NCI-H82 treated with DMSO at 0.1 percent for 48 hours (cell line): ENCODE results near the gene TMPRSS13.
A peak's percentile ranks its signal among the peaks of the same experiment; 100 is the strongest.

Experiments used
- DNase-seq: peaks from one replicate; lab custom pipeline; 2025; ENCODE audit not compliant: unreplicated experiment; lab: John Stamatoyannopoulos, UW

The TMPRSS13 gene

DNA sequence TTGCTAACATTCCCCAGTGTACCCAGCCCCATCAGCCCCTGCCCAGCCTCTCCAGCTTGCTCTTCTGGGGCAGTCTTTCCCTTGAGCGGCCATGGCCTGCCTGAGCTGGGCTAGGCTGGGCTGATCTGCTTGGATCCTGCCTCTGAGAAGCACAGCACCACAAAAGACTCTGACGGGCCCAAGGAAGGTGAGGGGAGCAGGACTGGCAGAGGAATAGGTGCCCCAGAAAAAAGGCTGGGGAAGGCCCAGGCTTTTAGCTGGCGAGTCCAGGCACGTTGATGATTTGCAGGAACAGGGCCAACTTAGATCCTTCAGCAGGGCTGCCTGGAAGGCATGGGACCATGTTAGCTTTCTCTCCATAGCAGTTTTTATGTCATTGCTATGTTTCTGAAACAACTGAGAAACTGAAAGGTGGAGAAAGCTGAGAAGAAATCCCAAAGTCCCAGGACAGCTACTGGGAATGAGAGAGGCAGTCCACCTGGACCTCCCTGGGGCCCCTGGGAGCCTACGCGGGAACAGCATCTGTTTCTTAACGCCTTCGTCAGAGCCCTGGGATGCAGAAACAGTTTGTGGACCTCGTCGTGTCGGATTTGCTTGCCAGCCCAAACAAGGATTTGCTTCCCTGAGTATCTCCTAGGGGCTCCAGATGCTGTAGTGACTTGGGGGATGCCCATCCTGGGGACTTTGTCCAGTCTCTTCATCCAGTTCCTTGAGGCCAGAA, 28.3 kb downstream of the TMPRSS13 start:
- DNase-seq, result no peak

DNA sequence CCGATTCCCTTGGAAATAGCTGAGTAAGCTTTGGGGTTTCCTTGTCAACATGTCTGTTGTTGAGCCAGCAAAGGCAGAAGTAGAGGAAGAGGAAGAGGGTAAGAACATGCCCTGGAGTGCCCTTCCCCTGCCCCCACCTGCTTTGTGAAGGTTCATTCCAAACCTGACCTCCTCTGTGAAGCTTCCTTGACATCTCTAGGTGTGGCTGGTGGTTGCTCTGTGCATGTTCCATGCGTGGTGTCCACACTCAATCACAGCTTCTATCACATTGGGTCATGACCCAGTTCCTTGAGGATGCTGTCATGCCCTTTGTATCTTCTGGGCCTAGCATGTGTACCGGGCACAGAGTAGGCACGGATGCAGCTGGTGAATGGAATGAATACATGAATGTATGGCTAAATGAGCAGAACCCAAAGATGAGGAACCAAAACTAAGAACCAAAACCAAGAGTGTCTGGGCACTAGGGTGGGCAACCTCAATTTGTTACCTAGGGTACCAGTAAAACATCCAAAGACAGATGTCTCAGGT, 29.0 kb downstream of the TMPRSS13 start:
- DNase-seq, result no peak

DNA sequence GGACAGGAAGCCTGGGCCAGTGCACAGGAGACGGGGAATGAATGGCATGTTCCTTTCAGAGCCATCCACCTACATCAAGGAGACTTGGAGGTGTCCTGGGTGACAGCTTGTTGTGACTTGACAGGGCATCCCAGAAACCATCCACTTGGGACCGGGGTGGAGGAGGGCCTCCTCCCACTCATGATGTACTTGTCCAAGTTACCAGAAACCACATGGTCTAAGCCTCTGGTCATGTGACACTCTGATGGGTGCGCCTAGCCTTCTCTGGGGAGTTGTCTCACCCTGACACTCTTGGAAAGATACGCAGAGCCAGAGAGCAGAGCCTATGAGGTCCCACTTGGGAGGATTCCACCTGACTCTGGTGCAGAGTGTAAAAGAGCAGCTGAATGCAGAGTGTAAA, 31.1 kb downstream of the TMPRSS13 start:
- no peak for DNase-seq

DNA sequence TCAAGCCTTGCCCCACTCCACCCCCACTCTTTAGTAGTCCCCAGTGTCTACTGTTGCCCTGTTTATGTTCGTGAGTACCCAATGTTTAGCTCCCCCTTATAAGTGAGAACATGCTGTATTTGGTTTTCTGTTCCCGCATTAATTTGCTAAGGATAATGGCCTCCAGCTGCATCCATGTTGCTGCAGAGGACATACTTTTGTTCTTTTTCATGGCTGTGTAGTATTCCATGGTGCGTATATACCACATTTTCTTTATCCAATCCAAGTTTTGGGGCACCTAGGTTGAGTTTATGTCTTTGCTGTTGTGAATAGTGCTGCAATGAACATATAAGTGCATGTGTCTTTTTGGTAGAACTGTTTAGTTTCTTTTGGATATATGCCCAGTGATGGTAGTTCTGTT, 36.6 kb downstream of the TMPRSS13 start:
- DNase-seq, result no peak

DNA sequence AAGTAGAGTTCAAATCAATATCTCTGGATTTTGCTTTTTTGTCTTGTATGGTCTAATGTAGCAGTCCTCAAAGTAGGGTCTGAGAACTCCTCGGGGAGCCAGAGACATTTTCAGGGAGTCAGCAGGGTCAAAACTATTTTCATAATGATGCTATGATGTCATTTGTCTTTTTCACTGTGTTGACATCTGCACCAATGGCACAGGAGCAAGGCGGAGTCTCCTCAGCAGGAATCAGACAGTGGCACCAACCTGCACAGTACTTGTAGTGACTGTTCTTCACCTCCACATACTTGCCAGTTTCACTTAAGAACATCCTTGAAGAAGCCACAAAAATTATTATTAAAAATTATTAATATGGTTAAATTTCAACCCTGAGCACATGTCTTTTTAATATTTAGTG, 37.8 kb downstream of the TMPRSS13 start:
- DNase-seq, result no peak

DNA sequence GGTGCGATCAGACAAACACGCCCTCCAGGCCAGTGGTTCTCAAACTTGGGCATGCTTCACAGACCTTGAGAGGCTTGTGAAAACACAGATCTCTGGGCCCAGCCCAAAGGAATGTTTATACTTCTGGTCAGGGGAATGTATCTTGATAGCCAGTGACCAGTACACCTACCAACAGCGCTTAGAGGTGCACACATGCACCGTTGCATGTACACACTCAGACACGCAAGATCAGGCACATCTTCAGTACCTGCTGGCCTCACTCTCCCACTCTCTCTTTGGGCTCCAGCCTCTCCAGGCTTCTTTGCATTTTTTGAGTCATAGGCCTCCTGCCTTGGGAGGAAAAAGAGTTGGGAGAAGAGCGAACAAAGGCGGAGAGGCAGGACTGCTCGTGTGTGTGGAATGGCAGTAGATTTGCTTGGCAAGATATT, 41.0 kb downstream of the TMPRSS13 start:
- no peak for DNase-seq

DNA sequence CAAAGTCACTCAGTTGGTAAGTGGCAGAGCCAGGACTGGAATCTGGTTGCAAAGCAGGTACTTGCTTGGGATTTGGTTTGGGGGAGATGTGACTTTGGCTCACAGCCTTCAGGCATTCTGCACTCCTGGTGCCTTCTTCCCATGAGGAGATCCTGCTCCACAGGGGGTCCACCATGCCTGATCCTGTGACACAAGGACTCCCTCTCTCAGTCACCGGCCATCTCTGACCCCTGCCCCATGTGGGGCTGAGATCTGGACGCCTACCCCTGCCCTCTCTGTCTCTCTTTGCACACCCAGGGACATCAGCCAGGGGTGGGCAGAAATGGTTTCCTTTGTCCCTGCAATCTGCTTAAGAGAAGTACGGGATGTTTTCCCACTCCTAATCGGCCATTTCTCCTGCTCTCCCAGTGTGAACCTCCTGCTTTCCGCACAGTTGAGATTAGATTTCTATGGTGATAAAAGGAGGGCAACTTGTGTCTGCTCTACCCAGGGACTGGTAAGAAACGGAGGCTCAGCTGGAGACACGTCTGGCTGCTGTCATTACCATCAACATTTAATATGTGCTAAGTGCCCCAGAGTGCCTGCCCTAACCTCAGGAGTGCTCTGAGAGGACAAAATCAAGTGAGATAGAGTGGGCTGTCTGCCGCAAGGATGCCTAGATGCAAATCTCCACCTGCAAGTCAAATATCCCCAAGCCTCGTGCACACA, 41.6 kb downstream of the TMPRSS13 start:
- DNase-seq, result no peak

DNA sequence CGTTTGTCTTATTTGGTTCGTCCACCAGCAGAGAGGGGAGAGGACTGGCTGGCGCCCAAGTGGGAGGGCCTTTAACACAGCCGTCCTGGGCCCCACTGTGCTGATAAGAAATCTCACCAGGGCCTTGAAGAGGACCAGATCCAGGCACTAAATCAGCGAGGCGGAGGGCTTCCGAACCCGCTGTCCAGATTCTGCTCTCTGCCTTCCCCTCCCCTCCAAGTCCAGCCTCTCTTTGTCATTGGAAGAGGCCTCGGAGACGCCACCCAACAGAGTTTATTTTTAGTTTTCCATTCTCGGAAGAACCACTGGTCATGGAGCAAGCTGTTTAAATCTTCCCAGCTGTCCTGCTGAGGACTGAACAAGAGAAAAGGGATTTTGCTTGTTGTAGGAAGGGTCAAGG, 43.4 kb downstream of the TMPRSS13 start:
- DNase-seq, result no peak

DNA sequence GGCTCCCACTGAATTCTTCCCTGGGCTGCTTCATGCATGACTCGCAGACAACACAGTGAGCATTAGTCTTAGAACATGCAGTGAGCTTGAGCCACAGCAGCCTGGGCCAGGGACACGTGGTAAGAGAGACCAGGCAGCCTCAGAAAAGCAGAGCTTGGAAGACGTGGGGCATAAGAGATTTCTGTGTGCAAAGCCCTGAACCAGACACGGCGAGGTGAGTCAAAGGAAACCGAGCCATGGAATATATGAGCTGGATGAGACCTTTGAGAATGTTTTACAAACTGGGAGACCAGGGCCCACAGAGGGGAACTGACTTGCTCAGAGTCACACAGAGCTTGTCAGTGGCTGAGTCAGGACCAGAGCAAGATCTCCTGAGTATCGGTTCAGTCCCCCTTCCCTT, 44.2 kb downstream of the TMPRSS13 start:
- DNase-seq, result no peak

DNA sequence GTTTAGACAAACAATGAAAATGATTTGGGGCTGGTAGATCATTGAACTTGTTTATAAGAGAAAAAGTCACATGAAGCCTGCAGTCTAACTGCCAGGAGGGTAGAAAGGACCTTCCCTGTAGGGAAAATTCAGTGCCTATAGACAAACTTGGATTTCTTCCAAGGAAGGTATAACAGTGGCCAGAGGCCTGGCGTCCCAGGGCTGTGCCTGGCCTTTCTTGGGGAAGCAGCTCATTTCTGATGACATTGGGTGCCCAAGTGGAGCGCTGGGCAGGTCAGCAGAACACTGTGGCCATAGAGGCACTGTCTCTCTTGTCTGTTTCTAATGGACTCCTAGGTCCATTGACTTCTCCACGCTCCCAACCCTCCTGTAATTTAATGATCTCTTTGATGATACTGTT, 46.1 kb downstream of the TMPRSS13 start:
- no peak for DNase-seq

DNA sequence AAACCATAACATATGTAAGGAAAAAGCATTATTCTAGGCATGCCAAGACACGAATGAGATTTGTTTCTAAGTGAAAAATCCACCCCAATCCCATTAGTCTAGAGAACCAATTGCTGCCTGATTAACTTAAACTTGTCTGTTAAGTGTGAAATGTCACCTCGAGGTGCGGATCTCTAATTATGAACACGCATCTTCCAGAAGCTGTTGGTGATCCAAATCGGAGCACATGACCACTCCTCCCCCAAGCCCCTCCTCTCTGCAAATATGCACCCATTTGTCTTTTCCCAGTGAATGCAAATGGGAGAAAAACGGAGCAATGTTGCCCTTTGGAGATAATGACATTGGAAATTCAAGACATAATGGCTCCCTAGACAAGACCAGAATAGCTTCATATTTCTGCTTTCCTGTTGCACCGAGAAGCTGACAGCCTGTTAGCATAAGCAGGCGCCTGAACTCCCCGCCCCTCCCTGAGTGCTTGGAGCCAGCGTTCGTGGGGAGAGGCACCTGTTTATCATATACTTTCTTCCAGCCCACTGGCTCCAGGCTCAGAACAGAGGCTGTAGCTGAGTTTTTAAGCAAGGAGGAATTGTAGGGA, 46.8 kb downstream of the TMPRSS13 start:
- DNase-seq, result peak; percentile 2

DNA sequence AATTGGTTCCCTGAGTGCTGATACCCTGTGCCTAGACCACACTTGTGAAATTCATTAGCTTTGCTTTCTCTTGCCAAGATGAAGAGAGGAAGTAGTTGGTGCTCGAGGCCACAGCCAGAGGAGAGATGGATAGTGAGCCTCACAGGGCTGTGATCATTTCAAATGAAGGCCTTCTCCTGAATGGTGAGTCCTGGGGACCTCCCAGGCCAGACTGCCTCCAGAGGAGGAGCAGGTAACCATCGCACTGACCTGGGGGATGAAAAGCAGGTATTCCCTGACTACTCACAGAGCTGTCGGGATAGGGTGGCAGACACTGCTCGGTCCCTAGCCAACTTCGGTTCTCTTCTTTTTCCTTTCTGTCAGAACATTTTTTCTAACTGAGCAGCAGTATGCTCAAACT, 48.0 kb downstream of the TMPRSS13 start:
- DNase-seq, result no peak

DNA sequence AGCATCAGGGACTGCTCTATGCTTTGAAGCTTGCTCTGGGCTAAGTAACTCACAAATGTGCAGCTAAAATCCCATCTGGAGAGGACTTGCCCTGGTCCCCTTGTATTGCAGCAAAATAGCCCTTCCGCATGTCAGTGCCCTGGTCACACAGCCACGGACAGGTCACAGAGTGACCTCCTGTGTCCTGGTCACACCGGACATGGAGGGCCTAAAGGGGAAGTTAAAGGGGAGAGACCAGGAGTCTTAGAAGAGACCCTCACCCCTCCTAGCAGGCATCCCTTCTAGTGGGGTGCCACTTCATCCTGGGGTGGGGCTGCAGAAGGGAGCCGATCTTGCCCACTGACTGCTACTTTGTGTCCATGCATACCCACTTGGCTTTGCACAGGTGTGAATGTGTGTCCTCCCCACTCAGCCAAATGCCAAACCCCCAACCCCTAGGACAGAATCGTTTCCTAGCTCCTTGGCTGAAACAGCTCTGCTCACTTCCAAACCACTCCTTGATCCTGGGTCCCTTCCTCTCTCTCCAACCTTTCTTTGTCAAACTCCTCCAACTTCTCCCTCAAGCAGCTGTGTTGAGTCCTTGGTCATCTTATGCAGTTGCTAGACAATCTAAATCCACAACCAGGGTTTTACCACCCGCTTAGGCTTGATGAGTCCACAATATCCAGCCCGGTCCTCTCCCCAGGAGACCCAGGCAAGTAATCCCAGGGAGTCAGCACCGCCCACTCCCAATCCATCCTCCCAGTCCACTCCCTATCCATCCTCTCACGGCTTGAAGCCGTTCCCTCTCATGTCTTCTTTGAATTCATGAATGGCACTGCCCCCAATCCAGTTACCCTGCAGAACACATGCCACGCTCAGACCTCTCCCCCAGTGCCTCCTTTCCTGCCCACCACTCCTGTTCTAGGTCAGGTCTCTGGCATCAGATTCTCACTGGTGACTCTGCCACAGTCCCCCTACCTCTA, 49.4 kb downstream of the TMPRSS13 start:
- DNase-seq, result no peak

DNA sequence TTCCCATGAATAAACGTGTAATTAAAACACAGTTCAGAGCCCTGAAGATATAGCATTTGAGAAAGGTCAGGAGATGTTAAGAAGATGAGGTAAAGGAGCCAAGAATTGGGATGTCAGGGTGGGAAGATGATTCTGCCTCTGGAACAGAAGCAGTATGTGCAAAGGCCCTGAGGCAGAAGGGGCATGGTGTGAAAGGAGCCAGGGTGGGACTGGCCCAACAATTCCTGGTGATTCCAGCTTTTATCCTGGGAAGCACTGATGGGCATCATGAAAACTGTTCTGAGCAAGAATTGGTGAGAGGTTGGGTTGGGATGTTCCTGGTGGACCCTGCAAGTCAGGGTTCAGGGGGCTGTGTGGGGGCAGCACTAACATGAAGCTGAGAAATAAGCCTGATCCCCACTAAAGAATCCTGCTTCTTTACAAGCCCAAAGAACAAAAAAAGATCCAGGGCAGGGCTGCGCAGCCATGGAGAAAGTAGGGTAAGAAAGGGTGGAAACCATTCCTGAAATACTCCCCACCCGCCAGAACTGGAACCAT, 50.2 kb downstream of the TMPRSS13 start:
- no peak for DNase-seq

DNA sequence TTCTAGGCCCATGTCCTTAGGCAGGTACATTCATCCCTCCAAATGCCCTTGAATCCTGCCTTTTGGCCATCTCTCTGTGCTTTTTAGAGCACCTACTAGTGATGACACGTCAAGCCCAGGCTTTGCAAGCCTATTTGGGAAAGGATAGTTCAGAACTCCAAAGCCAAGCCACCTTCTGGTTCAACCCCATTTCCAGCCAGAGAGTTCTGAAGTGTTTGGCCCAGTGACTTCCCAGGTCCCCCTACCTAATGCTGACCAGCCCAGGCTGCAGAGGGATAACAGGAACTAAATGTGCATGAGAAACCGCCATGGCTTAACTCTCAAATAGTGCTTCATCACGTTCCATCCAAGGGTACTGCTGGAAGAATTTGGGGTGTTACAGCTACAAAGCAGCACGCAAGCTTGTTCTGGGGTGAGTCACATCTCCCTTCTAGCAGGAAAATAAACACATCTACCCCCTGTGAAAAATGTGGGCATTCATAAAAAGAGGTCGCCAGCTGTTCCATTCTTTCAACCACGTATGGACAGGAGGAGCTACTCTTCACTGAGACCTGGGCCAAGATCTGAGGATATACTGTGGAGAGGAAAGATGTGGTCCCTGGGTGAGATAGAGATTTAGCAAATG, 50.8 kb downstream of the TMPRSS13 start:
- no peak for DNase-seq

DNA sequence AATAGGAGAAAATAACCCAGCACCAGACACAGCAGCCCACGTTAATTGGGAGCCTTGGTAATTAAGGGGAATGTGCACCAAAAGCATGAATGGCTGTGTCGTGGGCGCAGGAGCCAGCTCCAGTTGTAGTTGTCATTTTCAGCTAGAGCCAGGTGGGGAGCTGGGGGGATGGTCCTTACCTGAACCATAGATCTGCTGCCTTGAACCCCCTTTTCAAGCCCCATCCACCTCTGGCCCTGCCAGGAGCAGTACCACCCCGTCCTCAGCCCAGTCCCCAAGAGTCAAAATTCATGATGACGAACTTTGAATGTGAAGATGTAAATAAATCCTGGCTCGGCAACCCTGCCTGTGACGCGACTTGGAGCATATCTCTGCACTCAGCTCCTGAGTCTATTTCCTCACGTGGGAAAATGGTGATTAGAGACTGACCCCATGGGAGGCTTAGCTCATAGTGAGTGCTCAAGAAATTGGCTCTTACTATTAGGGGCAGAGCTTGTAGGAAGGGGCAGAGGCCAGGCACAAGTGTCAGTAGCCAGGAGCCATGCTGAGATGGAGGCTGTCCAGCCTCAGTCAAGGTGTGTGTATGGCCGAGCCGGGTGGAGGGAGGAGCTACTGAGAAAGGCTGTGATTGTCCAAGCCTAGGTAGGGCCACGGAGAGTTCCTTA, 52.0 kb downstream of the TMPRSS13 start:
- no peak for DNase-seq

DNA sequence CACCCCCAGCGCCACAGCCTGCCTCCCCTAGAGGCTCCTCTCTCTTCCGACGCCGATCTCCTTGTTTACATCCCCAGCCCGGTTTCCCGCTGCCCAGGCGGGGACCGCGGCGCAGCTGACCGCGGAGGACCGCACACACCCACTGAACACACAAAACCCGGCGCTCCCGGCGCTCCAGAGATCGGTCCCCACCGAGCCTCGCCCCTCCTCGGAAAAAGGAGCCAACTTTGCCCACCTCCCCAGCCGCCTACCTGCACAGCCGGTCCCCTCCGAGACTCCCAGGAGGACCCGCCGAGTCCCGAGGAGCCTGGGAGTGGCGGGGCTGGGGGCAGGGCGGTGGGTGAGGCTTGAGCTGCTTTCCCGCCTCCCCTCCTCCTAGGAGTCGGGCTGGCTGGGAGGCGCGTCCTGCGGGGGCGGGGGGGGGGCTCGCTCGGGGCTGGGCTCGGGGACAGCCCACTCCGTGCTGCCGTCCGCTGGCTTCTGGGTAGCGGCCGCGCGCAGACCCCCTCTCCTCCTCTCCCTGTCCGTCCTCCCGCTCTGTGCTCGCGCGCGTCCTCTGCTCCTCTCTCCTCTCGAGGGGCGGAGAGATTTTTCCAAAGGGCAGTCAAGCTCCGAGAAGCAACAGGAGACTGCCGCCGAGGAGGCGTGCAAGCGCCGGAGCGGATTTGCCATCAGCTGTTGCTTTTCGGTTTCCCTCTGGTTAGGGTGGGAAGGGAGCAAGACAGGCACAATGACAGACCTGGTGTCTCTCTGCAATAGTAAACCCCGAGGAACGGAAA, 52.7 kb downstream of the TMPRSS13 start, which contains the start of gene FXYD6:
Gene FXYD6, minus strand, starts transcription at position 318 of the 779 bp plus-strand sequence. CDS start 33,882 bp downstream, outside the sequence.
- DNase-seq, result peak; percentile 52

DNA sequence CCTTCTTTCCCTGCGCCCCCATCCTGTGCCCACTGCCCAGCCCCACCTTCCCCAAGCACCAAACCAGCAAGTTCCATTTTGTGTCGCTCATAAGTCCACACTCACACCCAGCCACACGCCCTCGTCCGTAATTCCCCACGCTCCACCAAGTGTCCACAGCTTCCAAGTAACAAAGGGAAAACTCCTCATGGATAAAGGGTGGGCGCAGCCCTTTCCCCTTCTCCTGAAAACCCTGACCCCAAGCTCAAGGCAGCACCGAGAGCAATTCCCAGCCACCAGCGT, 53.2 kb downstream of the TMPRSS13 start:
- no peak for DNase-seq
